Measurements from ENCODE around the gene SOX13.

Gene SOX13

GRCh38 chr1:204149107-204149506, 76.2 kb downstream of the SOX13 start:
- in situ Hi-C loops (cut with MboI; ENCODE audit: low sequenced_read_pairs) = loop anchor here (25.0 kb wide), 1 partner anchor 787 kb away; the partner anchor contains the start of gene FMOD

GRCh38 chr1:204149635-204150565, 77.0 kb downstream of the SOX13 start:
- in situ Hi-C loops (cut with MboI; ENCODE audit: low sequenced_read_pairs) = loop anchor here (25.0 kb wide), 1 partner anchor 788 kb away; the partner anchor contains the start of gene FMOD

GRCh38 chr1:204150702-204151551, 78.0 kb downstream of the SOX13 start:
- in situ Hi-C loops (cut with MboI; ENCODE audit: low sequenced_read_pairs) = no loop called here

- in situ Hi-C loops (cut with MboI; ENCODE audit: low sequenced_read_pairs) = no loop called here
These were observed 78.8 kb downstream of the SOX13 start, which contains the start of gene ETNK2 for GRCh38 chr1:204151552-204152309. Gene ETNK2 (minus strand): TSS chr1:204152044. CDS start chr1:204151852, 192 bp downstream.

- in situ Hi-C loops (cut with MboI; ENCODE audit: low sequenced_read_pairs) = no loop called here
These were observed 79.6 kb downstream of the SOX13 start for GRCh38 chr1:204152310-204153044.

- in situ Hi-C loops (cut with MboI; ENCODE audit: low sequenced_read_pairs) = no loop called here
These were observed 80.8 kb downstream of the SOX13 start for GRCh38 chr1:204153667-204154066.

GRCh38 chr1:204154568-204155255, 81.8 kb downstream of the SOX13 start:
- in situ Hi-C loops (cut with MboI; ENCODE audit: low sequenced_read_pairs) = no loop called here

- in situ Hi-C loops (cut with MboI; ENCODE audit: low sequenced_read_pairs) = no loop called here
These were observed 83.0 kb downstream of the SOX13 start for GRCh38 chr1:204155881-204156280.

- in situ Hi-C loops (cut with MboI; ENCODE audit: low sequenced_read_pairs) = no loop called here
These were observed 85.0 kb downstream of the SOX13 start for GRCh38 chr1:204157962-204158361.

- in situ Hi-C loops (cut with MboI; ENCODE audit: low sequenced_read_pairs) = loop anchor here (10.0 kb wide), 1 partner anchor 213 kb away; no protein-coding TSS in a partner anchor
These were observed 88.9 kb downstream of the SOX13 start for GRCh38 chr1:204161609-204162493.

GRCh38 chr1:204162494-204163074, 89.7 kb downstream of the SOX13 start:
- in situ Hi-C loops (cut with MboI; ENCODE audit: low sequenced_read_pairs) = loop anchor here (10.0 kb wide), 1 partner anchor 212 kb away; no protein-coding TSS in a partner anchor

- in situ Hi-C loops (cut with MboI; ENCODE audit: low sequenced_read_pairs) = loop anchor here (10.0 kb wide), 1 partner anchor 209 kb away; no protein-coding TSS in a partner anchor
These were observed 93.3 kb downstream of the SOX13 start, which contains the start of gene REN for GRCh38 chr1:204166219-204166618. Gene REN (minus strand): TSS chr1:204166337. CDS start chr1:204166293, 44 bp downstream.

GRCh38 chr1:204167730-204168129, 94.8 kb downstream of the SOX13 start:
- in situ Hi-C loops (cut with MboI; ENCODE audit: low sequenced_read_pairs) = loop anchor here (10.0 kb wide), 1 partner anchor 207 kb away; no protein-coding TSS in a partner anchor

GRCh38 chr1:204169858-204170257, 96.9 kb downstream of the SOX13 start:
- in situ Hi-C loops (cut with MboI; ENCODE audit: low sequenced_read_pairs) = loop anchor here (10.0 kb wide), 1 partner anchor 205 kb away; no protein-coding TSS in a partner anchor

GRCh38 chr1:204170494-204171155, 97.7 kb downstream of the SOX13 start:
- in situ Hi-C loops (cut with MboI; ENCODE audit: low sequenced_read_pairs) = no loop called here

GRCh38 chr1:204171751-204172178, 98.8 kb downstream of the SOX13 start:
- in situ Hi-C loops (cut with MboI; ENCODE audit: low sequenced_read_pairs) = no loop called here

Data from HL-60/S4 (cell line).